GM19099 (cell line): ENCODE measurements around the gene SLC15A3.
A peak's percentile ranks its signal among the peaks of the same experiment; 100 is the strongest.

Source experiments
- POLR2A ChIP-seq: IDR thresholded peaks from 3 replicates; pipeline ENCODE4 v1.6.1; 2011; ENCODE audit warnings: low read depth; ENCODE audit not compliant: insufficient read length; ENCODE audit errors: extremely low read depth

Gene SLC15A3

DNA sequence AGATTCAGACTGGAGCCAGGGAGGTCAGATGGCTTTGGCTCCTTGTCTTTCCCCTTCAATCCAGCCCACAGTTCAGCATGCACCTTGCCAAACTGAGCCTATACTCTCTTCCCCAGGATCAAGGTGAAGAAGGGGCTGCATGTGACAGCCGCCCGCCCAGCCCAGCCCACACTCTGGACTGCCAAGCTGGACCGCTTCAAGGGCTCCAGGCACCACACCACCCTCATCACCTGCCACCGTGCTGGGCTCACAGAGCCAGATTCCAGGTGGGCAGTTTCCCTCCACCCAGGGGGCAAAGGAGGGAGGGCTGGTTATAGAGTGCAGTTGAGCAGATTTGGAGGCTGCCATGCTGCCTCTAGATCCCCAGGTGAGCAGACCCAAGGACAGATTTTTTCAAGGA, 21.6 kb downstream of the SLC15A3 start:
- TF ChIP-seq POLR2A: no peak

- no peak for TF ChIP-seq POLR2A
Observed at GRCh38 chr11:60929764-60930163, 22.2 kb downstream of the SLC15A3 start.

- TF ChIP-seq POLR2A: no peak
Observed at GRCh38 chr11:60928563-60929001, 23.4 kb downstream of the SLC15A3 start.

DNA sequence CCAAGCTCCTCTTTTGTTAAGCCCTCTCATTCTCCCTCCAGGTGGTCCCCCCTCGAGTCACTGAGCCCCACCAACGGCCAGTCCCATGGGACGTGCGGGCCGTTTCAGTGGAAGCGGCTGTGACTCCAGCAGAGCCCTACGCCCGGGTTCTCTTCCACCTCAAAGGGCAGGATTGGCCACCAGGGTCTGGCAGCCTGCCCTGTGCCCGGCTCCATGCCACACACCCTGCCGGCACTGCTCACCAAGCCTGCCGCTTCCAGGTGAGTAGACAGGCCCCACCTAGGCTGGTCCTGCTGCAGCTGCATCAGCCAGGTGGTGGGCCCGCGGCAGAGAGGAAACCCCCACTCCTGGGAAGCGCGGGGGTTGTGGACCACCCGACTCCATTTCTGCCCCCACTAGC, 24.4 kb downstream of the SLC15A3 start:
- no peak for TF ChIP-seq POLR2A

- TF ChIP-seq POLR2A: no peak
Observed at GRCh38 chr11:60927061-60927592, 24.8 kb downstream of the SLC15A3 start.

DNA sequence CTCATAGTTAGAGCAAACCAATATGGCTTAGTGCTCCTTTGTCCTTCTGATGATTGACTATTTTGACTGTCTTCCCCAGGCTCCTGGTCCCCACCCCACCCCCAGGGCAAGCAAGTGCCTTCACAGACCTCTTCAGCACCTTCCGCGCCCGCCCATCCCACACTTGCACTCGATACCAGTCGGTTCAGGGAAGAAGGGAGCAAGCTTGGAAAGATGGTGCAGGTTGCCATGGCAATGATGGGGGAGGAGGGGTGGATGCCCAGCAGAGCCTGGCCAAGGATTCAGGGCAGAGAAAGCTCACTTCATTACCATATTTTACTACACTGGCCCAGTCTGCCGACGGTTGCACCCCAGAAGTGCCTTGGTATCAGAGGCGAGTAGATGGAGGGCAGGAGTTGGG, 25.5 kb downstream of the SLC15A3 start:
- TF ChIP-seq POLR2A: no peak

GRCh38 chr11:60925868-60926267, 26.1 kb downstream of the SLC15A3 start:
- no peak for TF ChIP-seq POLR2A

GRCh38 chr11:60924906-60925853, 26.8 kb downstream of the SLC15A3 start:
- no peak for TF ChIP-seq POLR2A

DNA sequence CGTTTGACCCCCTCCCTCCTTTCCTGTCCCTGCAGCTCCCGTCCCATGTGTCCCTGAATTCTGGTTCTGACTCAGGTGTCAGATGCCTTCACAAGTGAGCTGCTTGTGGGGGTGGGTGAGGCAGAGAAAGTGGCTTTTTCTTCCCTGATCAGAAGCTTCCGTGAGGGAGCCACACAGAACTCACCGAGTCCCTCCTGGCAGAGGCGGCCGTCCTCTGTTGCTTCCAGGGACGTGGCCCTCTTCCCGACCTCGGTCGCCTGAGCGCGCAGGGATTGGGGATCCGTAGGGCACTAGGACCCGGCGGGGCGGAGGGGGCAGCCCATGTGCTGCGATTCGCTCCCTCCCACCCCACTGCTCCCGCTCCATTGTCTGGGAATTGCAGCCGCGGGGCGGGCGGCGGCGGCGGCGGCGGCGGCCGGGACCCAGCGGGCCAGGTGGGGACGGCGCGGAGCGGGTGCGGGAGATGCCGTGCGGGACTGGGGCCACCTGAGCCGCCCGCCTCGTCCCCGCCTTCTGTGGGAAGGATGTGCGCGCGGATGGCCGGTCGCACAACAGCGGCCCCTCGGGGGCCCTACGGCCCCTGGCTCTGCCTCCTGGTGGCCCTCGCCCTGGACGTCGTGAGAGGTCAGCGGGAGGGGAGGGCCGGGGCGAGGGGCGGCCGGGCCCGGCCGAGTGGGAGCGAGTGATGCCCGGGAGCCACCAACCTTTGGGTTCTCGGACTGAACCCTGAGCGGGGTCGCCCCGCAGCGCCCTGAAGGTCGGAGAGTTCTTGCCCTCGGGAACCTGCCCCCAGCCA, 27.7 kb downstream of the SLC15A3 start, which contains the start of gene TMEM132A:
Gene TMEM132A, plus strand, starts transcription at position 351 of the 796 bp plus-strand sequence. Its CDS starts 174 bp downstream, at position 525.
- peak; percentile 21 for TF ChIP-seq POLR2A

DNA sequence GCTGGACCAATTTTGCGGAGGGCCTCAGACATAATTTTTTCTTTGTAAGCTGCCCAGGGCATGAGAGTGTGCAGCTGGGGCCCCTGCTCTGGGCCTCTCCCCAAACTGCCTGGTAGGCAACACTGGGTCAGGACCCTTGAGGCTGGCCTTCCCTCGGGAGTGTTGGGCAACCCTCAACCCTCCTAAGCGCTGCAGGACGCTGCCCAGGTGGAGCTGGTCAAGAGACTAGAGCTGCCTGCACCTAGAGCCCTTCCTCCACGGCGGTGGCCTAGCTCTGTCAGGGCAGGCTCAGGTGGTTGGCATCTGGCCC, 28.2 kb downstream of the SLC15A3 start:
- no peak for TF ChIP-seq POLR2A

DNA sequence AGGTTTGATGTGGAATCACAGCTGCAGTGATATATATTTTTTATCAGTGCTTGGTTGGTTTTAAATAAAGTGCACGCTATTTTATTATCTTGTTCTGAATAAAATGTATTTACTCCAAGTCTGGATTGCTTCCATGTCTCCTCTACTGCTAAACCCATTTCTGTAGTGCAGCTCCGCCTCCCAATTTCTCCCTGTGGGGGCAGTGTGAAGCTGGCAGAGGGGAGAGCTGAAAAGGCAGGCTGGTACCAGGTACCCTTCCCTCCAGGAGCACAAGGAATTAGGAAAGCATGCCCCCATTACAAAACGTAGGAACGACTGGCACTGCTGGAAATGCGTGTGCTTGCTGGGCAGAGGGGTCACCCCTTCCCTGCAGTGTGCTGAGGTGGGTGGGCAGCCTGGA, 28.6 kb downstream of the SLC15A3 start:
- no peak for TF ChIP-seq POLR2A

- no peak for TF ChIP-seq POLR2A
Observed at GRCh38 chr11:60922906-60923305, 29.1 kb downstream of the SLC15A3 start.

- no peak for TF ChIP-seq POLR2A
Observed at GRCh38 chr11:60921777-60922335, 30.1 kb downstream of the SLC15A3 start.

DNA sequence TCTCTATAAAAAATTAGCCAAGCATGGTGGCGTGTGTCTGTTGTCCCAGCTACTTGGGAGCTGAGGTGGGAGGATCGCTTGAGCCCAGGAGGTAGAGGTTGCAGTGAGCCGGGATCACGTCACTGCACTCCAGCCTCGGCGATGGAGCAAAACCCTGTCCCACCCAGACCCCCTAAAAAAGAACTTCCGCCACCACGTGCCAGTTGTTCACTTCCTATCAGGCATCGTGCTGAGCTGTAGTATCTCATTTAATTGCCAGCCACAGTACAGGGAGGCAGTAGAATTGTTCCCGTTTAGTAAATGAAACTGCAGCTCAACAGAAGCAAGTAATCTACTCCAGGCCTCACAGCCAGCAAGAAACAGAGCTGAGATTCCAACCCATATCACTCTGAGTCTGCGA, 30.7 kb downstream of the SLC15A3 start:
- no peak for TF ChIP-seq POLR2A

DNA sequence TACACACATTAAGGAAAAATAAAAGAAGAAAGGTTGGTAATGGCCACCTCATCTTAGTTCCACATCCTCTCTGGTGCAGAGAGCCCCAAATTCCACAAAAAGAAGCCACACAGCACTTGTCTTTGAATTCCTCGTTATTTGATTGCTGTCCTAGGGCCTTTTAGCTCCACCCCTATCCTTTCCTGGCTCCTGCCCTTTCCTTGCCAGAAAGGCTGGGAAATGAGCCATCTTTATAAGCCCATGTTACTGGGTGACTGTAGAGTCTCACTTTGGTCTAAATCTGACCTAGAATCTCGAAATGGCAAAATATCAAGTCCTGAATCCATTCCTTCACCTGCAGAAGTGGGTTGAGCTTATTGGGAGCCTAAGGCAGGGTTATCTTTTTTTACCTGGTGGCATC, 32.0 kb downstream of the SLC15A3 start:
- no peak for TF ChIP-seq POLR2A
